ENCODE data around the gene ATOX1. TPM values are rescaled to one million over a fixed set of nuclear protein-coding genes. Genes with fewer than 3 reads are reported as not detected.

The ATOX1 gene
- total and polyA plus RNA-seq, 10 of the 15 experiments (the other 5 are each of a cell fraction or from before 2014, with no cell fraction given): 130 to 642 (median 245) TPM

- TF ChIP-seq ASH2L (IDR thresholded peaks at IDR 0.05; ENCODE audit: borderline replicate concordance, low read depth) (no peak), E4F1 (IDR thresholded peaks at IDR 0.05; ENCODE audit: borderline replicate concordance, partially characterized antibody) (peak; percentile 86), IKZF2 (IDR thresholded peaks at IDR 0.05) (peak; percentile 1 to 54; a peak in 3 of 4 replicates), CTCF (IDR thresholded peaks at IDR 0.05 in 2 of 3, conservative IDR thresholded peaks at IDR 0.05 in 1 of 3; ENCODE audit: control insufficient read depth in 2 of 3, extremely low read depth in 1 of 3, insufficient read depth in 1 of 3, low read depth in 3 of 3, low read length in 3 of 3) (peak; percentile 64 to 99 (median 71); a peak in 4 of 6 replicates), HDAC2 (IDR thresholded peaks at IDR 0.05) (0 out of 2 replicates have a peak, but pooled peaks have one; percentile 33), ZBTB11 (CRISPR knock-in tag; IDR thresholded peaks at IDR 0.05) (no peak), REST (IDR thresholded peaks at IDR 0.05; ENCODE audit: low read depth, low read length) (peak; percentile 34; the same call in 1 of the 2 replicates), POU2F2 (IDR thresholded peaks at IDR 0.05; ENCODE audit: borderline replicate concordance, low read depth, low read length) (peak; percentile 94), SUPT20H (IDR thresholded peaks at IDR 0.05; ENCODE audit: borderline replicate concordance, control insufficient read depth, low read depth, low read length) (no peak), E2F8 (IDR thresholded peaks at IDR 0.05; ENCODE audit: low read depth, partially characterized antibody) (no peak)
These were observed 13.0 kb upstream of the ATOX1 start, which contains the start of gene G3BP1 (continued) for GRCh38 chr5:151771259-151772028.
